ENCODE results near the gene MYL6B. TPM values are rescaled to one million over a fixed set of nuclear protein-coding genes. Genes with fewer than 3 reads are reported as not detected.

MYL6B gene
- total and polyA plus RNA-seq, 2 experiments from 2014 or later = 96.9 to 164 TPM

DNA sequence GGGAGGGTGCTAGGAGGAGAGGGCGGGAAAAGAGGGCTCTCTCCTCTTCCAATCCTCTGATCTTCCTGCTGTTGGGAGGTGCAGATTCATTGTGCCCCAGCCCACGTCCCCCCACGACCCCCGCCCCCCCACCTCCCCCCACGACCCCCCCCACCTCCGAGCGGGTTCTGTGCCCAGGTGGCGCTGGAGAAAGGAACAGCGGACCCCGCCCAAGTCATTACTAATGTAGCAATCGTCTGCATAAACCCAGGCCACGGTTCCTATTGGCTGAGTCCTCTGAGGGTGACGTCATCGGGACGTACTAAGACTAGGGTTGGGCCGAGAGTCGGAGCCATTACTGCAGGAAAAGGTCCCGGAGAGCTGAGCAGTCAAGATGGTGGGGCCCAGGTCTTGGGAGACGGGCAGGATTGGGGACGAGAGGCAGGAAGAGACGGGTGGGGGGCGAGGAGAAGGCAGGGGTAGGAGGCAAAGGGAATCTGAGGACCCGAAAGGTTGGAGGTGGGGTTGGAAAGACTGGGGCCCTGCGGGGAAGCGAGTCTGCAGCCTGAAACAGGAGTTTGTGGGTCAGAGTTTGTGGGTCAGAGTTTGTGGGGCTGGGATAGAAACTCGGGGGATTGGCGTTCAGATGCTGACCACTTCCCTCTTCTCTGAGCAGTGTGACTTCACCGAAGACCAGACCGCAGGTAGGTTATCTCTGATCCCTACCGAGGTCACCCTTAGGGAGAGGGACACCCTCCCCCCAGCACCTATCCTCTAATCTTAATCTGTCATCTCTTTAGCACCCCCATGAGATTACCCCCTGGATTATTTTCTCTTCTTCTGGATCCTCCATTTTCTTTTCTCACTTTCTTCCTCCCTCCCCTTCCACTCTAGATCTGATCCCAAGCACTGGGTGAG, 5.9 kb downstream of the MYL6B start, which contains the start of gene MYL6:
Gene MYL6, plus strand, starts transcription at position 331 of the 897 bp plus-strand sequence. Its CDS starts 43 bp downstream, at position 374.
- peaks cover 39% of the 10 kb centered on the region for H3F3A ChIP-seq (replicated peaks; ENCODE audit: low read depth)
- peaks cover 49% of the 10 kb centered on the region for H3K4me1 ChIP-seq (ENCODE audit: insufficient read depth)
- H2AFZ ChIP-seq = 0 out of 2 replicates have a peak within 1 kb of the TSS, but pooled peaks have one; percentile 16
- H3K4me3 ChIP-seq = peak within 1 kb of the TSS; percentile 84
- H3K9me3 Mint-ChIP-seq = no peaks in the 10 kb centered on the region; the same call in none of the 3 replicates
- peak; percentile 62 for ATAC-seq
- H3K4me3 Mint-ChIP-seq = peak within 1 kb of the TSS; percentile 92
- peaks cover 15% of the 10 kb centered on the region for H4K20me1 ChIP-seq (replicated peaks; ENCODE audit: insufficient read depth)
- peaks cover 70% of the 10 kb centered on the region for H3K36me3 Mint-ChIP-seq (ENCODE audit: low read depth)
- TF ChIP-seq CREB1 (CRISPR knock-in tag; IDR thresholded peaks at IDR 0.05; ENCODE audit: low read depth) (peak; percentile 98), ZNF114 (CRISPR knock-in tag; IDR thresholded peaks at IDR 0.05) (no peak), POLR2AphosphoS5 (IDR thresholded peaks at IDR 0.05; ENCODE audit: low read depth) (peak; percentile 100)
- H3K79me2 ChIP-seq (replicated peaks; ENCODE audit: insufficient read depth) = peaks cover 37% of the 10 kb centered on the region
- H3K27me3 Mint-ChIP-seq (ENCODE audit: insufficient read depth, low read depth, poor library complexity) = peaks cover 47% of the 10 kb centered on the region
- H3K36me3 ChIP-seq (ENCODE audit: insufficient read depth) = peaks cover 29% of the 10 kb centered on the region
- H3K27me3 ChIP-seq (ENCODE audit: insufficient read depth) = no peaks in the 10 kb centered on the region
- H3K27ac Mint-ChIP-seq = peak within 1 kb of the TSS; percentile 99
- H3K4me2 ChIP-seq = peak within 1 kb of the TSS; percentile 91
- DNase-seq (ENCODE audit: low spot score) = peak; percentile 100
- peaks cover 62% of the 10 kb centered on the region for H3K4me1 Mint-ChIP-seq
- H3K9me2 ChIP-seq (ENCODE audit: insufficient read depth) = no peaks in the 10 kb centered on the region
- peak within 1 kb of the TSS; percentile 98 for H3K27ac ChIP-seq (ENCODE audit: low read depth)

DNA sequence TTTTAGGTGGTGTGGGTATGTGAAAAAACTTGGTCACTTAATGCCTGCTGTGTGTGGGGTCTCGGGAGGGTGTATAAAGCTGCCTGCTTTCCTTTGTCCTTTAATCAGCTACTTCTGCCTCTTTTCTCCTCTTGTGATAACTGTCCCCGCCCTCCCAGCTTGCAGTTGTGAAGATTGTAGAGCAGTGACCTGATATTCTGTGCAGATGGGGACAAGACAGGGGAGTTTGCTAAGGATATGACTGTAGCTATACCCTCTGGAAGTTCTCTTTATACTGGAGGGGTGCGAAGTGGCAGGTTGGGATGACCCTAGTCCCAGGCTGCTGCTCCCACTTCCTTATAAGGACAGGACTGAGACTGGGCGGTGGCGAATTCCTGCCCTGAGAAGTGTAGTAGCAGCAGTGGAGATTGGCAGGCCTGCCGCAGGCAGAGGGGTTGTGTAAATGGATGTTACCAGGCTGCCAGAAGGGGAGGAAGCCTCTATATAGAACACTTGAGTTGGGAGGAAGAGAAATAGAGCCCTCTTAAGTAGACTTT, 6.6 kb downstream of the MYL6B start:
- peaks cover 51% of the 10 kb centered on the region for H3K27me3 Mint-ChIP-seq (ENCODE audit: insufficient read depth, low read depth, poor library complexity)
- H3K4me1 Mint-ChIP-seq = peaks cover 62% of the 10 kb centered on the region
- TF ChIP-seq POLR2AphosphoS5 (IDR thresholded peaks at IDR 0.05; ENCODE audit: low read depth) (peak; percentile 64), EZH2phosphoT487 (IDR thresholded peaks at IDR 0.05; ENCODE audit: unreplicated experiment) (no peak), STAT1 (IDR thresholded peaks at IDR 0.05; ENCODE audit: unreplicated experiment) (no peak)
- TF ChIP-seq, protein P1, sequence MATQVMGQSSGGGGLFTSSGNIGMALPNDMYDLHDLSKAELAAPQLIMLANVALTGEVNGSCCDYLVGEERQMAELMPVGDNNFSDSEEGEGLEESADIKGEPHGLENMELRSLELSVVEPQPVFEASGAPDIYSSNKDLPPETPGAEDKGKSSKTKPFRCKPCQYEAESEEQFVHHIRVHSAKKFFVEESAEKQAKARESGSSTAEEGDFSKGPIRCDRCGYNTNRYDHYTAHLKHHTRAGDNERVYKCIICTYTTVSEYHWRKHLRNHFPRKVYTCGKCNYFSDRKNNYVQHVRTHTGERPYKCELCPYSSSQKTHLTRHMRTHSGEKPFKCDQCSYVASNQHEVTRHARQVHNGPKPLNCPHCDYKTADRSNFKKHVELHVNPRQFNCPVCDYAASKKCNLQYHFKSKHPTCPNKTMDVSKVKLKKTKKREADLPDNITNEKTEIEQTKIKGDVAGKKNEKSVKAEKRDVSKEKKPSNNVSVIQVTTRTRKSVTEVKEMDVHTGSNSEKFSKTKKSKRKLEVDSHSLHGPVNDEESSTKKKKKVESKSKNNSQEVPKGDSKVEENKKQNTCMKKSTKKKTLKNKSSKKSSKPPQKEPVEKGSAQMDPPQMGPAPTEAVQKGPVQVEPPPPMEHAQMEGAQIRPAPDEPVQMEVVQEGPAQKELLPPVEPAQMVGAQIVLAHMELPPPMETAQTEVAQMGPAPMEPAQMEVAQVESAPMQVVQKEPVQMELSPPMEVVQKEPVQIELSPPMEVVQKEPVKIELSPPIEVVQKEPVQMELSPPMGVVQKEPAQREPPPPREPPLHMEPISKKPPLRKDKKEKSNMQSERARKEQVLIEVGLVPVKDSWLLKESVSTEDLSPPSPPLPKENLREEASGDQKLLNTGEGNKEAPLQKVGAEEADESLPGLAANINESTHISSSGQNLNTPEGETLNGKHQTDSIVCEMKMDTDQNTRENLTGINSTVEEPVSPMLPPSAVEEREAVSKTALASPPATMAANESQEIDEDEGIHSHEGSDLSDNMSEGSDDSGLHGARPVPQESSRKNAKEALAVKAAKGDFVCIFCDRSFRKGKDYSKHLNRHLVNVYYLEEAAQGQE (IDR thresholded peaks at IDR 0.05; ENCODE audit: unreplicated experiment) = no peak
- TF ChIP-seq, protein P2, sequence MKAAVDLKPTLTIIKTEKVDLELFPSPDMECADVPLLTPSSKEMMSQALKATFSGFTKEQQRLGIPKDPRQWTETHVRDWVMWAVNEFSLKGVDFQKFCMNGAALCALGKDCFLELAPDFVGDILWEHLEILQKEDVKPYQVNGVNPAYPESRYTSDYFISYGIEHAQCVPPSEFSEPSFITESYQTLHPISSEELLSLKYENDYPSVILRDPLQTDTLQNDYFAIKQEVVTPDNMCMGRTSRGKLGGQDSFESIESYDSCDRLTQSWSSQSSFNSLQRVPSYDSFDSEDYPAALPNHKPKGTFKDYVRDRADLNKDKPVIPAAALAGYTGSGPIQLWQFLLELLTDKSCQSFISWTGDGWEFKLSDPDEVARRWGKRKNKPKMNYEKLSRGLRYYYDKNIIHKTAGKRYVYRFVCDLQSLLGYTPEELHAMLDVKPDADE (IDR thresholded peaks at IDR 0.05) = 0 out of 2 replicates have a peak, but pooled peaks have one; percentile 20
- Histone ChIP-seq H3K27ac (ENCODE audit: low read depth) (peak overlapping the region; percentile 98), H3K36me3 (ENCODE audit: insufficient read depth) (peaks cover 36% of the 10 kb centered on the region), H3K27me3 (ENCODE audit: insufficient read depth) (no peaks in the 10 kb centered on the region), H3F3A (replicated peaks; ENCODE audit: low read depth) (peaks cover 46% of the 10 kb centered on the region), H3K9me2 (ENCODE audit: insufficient read depth) (no peaks in the 10 kb centered on the region), H3K4me1 (ENCODE audit: insufficient read depth) (peaks cover 47% of the 10 kb centered on the region), H3K4me3 (peak overlapping the region; percentile 84), H3K4me2 (peak overlapping the region; percentile 91), H4K20me1 (replicated peaks; ENCODE audit: insufficient read depth) (peaks cover 17% of the 10 kb centered on the region), H2AFZ (no peak overlapping the region), H3K79me2 (replicated peaks; ENCODE audit: insufficient read depth) (peaks cover 31% of the 10 kb centered on the region)
- peak; percentile 27 for ATAC-seq
- H3K9me3 Mint-ChIP-seq = no peaks in the 10 kb centered on the region; the same call in none of the 3 replicates
- H3K36me3 Mint-ChIP-seq (ENCODE audit: low read depth) = peaks cover 78% of the 10 kb centered on the region
- peak; percentile 83 for DNase-seq (ENCODE audit: low spot score)
- H3K4me3 Mint-ChIP-seq = peak overlapping the region; percentile 92
- H3K27ac Mint-ChIP-seq = peak overlapping the region; percentile 99

Measured in GM23338 (cell line).